Neural cell (in vitro differentiated cells): ENCODE data around the gene DYNLT2.

Experiments used
- EP300 ChIP-seq: fragments of 450-650 bp; conservative IDR thresholded peaks from 2 replicates; pipeline ENCODE4 v1.6.1; 2014; ENCODE audit warnings: antibody characterized with exemption, mild to moderate bottlenecking, moderate library complexity; ENCODE audit not compliant: poor library complexity, severe bottlenecking
- EZH2 ChIP-seq: fragments of 200-600, 300-800 bp; shearing (Covaris generic), sonication (generic); IDR thresholded peaks from 2 replicates; pipeline ENCODE4 v1.6.1; 2014; ENCODE audit warnings: antibody characterized with exemption, low read length, borderline replicate concordance, mild to moderate bottlenecking; ENCODE audit not compliant: insufficient read depth, poor library complexity, severe bottlenecking
- MXI1 ChIP-seq: fragments of 450-650 bp; conservative IDR thresholded peaks from 2 replicates; pipeline ENCODE4 v1.6.1; 2014; ENCODE audit warnings: antibody characterized with exemption, mild to moderate bottlenecking; ENCODE audit not compliant: poor library complexity, severe bottlenecking
- POLR2AphosphoS5 ChIP-seq: IDR thresholded peaks from 2 replicates; pipeline ENCODE4 v1.6.1; 2012
- RAD21 ChIP-seq: fragments of 450-650 bp; conservative IDR thresholded peaks from 2 replicates; pipeline ENCODE4 v1.6.1; 2014; ENCODE audit warnings: antibody characterized with exemption, mild to moderate bottlenecking, moderate library complexity
- TAF1 ChIP-seq: IDR thresholded peaks from 2 replicates; pipeline ENCODE4 v1.6.1; 2012; ENCODE audit warnings: low read depth
- TF ChIP-seq, protein P1 (sequence below): fragments of 450-650 bp; IDR thresholded peaks from 2 replicates; pipeline ENCODE4 v1.5.1; 2014; ENCODE audit warnings: antibody characterized with exemption, mild to moderate bottlenecking, moderate library complexity; ENCODE audit not compliant: poor library complexity, severe bottlenecking
- TF ChIP-seq, protein P2 (sequence below): IDR thresholded peaks from 2 replicates; pipeline ENCODE4 v1.6.1; 2012; ENCODE audit warnings: borderline replicate concordance

DNA sequence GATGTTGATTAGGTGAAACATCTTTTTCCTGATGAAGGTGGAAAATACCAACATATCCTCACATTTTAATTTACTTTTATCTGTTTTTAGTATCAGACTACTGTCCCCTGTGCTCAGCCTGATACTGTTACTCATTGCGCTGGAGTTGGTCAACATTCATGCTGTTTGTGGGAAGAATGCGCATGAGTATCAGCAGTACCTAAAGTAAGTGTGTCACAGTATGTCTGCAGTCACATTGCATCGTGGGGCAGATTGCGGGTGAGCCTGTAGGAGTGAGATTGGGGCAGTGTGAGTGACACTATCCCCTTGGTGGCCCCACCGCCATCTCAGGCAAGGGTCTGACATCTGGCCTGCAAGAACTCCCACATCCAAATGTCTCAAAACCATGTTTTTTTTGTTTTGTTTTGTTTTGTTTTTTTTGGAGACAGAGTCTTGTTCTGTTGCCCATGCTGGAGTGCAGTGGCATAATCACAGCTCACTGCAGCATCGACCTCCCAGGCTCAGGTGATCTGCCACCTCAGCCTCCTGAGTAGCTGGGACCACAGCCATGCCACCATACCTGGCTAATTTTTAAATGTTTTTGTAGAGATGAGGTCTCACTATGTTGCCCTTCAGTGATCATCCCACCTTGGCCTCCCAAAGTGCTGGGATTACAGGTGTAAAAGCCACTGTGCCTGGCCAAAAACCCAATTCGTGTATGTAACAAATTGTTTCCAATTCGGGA lies 27.9 kb upstream of the DYNLT2 start:
- TF ChIP-seq RAD21 (no peak), POLR2AphosphoS5 (no peak), MXI1 (no peak), TAF1 (no peak), EZH2 (no peak), EP300 (no peak)
- TF ChIP-seq, protein P1, sequence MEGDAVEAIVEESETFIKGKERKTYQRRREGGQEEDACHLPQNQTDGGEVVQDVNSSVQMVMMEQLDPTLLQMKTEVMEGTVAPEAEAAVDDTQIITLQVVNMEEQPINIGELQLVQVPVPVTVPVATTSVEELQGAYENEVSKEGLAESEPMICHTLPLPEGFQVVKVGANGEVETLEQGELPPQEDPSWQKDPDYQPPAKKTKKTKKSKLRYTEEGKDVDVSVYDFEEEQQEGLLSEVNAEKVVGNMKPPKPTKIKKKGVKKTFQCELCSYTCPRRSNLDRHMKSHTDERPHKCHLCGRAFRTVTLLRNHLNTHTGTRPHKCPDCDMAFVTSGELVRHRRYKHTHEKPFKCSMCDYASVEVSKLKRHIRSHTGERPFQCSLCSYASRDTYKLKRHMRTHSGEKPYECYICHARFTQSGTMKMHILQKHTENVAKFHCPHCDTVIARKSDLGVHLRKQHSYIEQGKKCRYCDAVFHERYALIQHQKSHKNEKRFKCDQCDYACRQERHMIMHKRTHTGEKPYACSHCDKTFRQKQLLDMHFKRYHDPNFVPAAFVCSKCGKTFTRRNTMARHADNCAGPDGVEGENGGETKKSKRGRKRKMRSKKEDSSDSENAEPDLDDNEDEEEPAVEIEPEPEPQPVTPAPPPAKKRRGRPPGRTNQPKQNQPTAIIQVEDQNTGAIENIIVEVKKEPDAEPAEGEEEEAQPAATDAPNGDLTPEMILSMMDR = no peak
- TF ChIP-seq, protein P2, sequence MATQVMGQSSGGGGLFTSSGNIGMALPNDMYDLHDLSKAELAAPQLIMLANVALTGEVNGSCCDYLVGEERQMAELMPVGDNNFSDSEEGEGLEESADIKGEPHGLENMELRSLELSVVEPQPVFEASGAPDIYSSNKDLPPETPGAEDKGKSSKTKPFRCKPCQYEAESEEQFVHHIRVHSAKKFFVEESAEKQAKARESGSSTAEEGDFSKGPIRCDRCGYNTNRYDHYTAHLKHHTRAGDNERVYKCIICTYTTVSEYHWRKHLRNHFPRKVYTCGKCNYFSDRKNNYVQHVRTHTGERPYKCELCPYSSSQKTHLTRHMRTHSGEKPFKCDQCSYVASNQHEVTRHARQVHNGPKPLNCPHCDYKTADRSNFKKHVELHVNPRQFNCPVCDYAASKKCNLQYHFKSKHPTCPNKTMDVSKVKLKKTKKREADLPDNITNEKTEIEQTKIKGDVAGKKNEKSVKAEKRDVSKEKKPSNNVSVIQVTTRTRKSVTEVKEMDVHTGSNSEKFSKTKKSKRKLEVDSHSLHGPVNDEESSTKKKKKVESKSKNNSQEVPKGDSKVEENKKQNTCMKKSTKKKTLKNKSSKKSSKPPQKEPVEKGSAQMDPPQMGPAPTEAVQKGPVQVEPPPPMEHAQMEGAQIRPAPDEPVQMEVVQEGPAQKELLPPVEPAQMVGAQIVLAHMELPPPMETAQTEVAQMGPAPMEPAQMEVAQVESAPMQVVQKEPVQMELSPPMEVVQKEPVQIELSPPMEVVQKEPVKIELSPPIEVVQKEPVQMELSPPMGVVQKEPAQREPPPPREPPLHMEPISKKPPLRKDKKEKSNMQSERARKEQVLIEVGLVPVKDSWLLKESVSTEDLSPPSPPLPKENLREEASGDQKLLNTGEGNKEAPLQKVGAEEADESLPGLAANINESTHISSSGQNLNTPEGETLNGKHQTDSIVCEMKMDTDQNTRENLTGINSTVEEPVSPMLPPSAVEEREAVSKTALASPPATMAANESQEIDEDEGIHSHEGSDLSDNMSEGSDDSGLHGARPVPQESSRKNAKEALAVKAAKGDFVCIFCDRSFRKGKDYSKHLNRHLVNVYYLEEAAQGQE = no peak
